HG03280 (cell line): Measurements from ENCODE around the gene GSN.

Experiments used
- ATAC-seq: cut with Tn5 transposase; IDR thresholded peaks from one replicate; pipeline ENCODE4 v1.9.1; 2021; ENCODE audit warnings: mild to moderate bottlenecking, moderate library complexity; ENCODE audit not compliant: unreplicated experiment

GSN gene

GRCh38 chr9:121302341-121302740 lies 34.4 kb downstream of the GSN start:
- ATAC-seq, result no peak

GRCh38 chr9:121302786-121303185 lies 34.8 kb downstream of the GSN start:
- no peak for ATAC-seq

- ATAC-seq, result no peak
These were observed 35.8 kb downstream of the GSN start for GRCh38 chr9:121303456-121304451.

DNA sequence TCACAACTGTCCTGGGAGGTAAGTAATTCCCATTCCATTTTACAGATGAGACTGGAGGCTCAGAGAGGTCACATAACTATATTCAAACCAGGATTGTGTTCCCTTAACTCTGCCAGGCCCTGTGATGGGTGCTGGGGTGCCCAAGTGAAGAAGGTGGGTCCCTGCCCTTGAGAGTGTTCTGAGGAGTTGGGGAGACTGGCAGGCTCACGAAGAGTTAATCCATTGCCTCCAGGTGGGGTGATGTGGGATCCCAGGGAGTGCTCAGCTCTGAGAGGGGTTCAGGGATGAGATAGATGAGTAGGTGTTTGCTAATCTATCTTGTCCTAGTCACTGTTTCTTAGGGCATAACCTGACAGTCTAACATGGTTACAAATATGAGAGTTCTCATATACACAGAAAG lies 36.7 kb downstream of the GSN start:
- no peak for ATAC-seq

DNA sequence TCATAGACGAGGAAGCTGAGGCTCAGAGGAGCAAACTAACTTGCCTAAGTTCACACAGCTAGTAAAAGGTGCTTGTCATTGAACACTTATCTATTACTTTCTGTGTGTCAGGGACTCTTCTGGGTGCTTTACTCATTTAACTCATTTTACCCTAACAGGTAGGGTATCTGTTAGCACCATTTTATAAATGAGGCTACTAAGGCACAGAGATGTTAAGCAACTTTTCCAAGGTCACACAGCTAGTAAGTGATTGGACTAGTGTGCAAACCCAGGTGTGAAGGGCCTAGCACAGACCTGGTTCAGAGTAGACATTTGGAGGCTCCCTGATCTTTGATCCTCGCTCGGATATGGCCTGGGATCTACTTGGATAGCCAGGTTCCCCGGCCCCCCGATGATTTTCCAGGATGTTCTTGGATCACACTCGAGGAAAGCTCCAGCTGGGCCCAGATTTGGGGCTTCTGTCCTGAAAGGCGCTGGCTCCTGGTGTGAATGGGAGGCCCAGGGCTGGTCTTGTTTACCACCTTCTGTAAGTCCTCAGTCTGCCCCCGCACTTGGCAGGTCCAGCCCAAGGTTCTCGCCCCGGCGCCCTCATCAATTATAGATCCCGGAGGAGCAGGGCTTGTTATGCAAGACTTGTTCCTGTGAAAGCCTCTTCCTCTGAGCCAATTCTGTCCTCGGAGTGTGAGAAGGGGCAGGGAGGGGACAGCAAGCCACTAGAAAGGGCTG lies 37.5 kb downstream of the GSN start:
- no peak for ATAC-seq

DNA sequence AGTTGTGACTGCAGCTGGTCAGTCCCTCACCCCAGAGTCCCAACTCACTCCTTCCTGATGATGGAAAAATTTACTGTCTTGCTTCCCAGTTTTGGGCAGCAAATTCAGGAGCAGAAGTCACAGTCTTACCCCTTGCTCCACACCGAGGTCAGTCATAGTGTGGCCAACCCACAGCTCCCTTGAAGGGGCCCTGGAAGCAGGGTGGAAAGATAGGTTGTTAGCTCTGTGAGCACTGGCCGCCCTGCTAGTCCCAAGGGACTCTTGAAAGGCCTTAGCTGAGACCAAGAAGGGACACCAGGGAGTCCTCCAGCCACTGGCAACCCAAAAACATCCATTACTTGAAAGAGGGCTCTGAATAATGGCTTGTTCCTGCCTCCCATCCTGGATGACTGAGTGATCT lies 40.0 kb downstream of the GSN start:
- ATAC-seq, result no peak

DNA sequence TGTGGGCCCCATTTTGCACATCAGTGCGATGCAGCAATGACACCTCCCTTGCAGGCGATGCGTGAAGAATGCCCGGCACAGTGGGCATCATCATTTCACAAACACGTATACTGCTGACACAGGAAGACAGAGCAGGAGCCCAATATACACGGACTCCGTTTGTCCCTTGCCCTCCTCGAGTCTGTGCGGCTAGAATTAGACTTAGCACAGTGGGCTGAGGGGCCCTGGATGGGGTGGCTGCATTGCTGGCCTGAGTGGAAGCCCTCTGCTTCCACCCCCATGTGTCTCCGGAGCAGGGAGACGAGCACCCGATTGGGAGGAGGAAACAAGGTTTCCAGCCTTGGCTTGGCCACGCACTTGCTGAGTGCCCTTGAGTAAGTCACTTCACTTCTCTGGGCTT lies 40.8 kb downstream of the GSN start:
- ATAC-seq, result no peak

DNA sequence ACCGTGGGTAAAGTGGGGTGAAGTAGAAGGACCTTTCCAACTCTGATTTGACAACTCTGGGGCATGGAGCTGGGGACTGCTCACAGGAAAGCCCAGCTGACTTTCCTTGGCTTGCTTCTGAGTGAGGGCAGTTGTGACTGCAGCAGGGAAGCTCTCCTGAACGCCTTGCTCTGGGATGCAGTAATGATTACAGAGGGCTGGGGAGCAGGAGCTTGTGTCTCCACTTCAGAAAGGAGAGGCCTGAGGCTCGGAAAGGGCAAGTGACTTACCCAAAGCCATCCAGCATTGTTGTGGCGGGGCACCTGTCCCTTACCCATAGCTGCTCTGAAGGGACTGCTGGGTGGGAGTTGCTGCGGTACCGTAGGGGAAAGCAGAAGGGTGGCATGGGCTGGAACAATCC lies 41.2 kb downstream of the GSN start:
- no peak for ATAC-seq

GRCh38 chr9:121309833-121310425 lies 42.0 kb downstream of the GSN start:
- ATAC-seq, result no peak

DNA sequence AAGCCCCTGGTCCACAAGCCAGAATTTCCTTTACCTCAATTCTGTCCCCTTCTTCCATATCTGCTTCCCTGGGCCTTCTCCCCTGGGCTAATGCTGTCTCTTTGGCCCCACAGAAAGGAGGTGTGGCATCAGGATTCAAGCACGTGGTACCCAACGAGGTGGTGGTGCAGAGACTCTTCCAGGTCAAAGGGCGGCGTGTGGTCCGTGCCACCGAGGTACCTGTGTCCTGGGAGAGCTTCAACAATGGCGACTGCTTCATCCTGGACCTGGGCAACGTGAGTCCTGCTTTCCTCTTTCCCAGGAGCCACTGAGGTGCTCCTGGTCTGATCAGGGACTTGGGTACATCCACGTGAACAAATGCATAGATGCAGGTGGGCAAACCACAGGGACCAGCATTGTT lies 42.6 kb downstream of the GSN start:
- no peak for ATAC-seq

GRCh38 chr9:121312169-121312568 lies 44.2 kb downstream of the GSN start:
- no peak for ATAC-seq

- no peak for ATAC-seq
These were observed 45.6 kb downstream of the GSN start for GRCh38 chr9:121313458-121314152.

GRCh38 chr9:121316378-121316777 lies 48.4 kb downstream of the GSN start:
- ATAC-seq, result no peak

DNA sequence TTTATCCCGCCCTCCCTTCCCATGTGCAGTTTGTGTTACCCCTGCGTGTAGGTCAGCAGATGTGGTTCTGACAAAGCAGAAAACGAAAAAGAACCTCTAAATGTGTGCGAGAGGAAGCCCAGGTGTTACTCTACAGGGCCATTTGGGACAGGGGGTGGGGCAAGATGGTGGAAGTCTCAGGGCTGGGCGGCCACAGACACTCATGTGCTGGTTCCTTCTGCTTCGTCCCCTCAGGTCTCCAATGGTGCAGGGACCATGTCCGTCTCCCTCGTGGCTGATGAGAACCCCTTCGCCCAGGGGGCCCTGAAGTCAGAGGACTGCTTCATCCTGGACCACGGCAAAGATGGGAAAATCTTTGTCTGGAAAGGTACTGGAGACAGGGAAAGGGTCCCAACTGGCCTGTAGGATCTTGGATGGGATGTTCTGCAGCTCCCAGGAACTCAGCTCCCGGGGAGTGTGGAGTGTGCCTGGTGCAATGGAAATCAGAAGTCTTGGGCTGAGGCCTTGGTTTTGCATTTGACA lies 49.0 kb downstream of the GSN start:
- no peak for ATAC-seq

GRCh38 chr9:121317737-121318630 lies 50.0 kb downstream of the GSN start:
- no peak for ATAC-seq

- ATAC-seq, result no peak
These were observed 50.8 kb downstream of the GSN start for GRCh38 chr9:121318631-121319382.

GRCh38 chr9:121319383-121319780 lies 51.4 kb downstream of the GSN start:
- ATAC-seq, result no peak

DNA sequence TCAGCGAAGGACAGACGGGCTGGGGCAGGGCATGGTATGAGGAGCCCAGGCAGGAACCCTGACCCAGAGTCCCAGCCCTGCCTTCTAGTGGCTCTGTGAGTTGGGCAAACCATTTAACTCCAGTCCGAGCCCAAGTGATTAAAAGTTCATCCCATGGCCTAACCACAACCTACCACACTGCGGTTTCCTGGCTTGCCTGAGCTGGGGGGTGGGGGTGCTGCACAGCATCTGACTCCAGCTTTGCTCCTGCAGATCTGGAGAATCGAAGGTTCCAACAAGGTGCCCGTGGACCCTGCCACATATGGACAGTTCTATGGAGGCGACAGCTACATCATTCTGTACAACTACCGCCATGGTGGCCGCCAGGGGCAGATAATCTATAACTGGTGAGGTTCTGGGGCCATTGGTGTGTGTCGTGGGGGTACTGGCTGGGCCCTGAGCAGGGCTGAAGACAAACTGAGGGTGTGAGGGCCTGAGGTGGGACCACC lies 53.1 kb downstream of the GSN start:
- ATAC-seq, result no peak
